Activated CD8-positive, alpha-beta memory T cell treated with anti-CD3 and anti-CD28 coated beads for 4 hours (primary cell): ENCODE measurements around the gene ZNF594.
"Not testable (repeated sequence)": the region's sequence is repeated elsewhere in the genome, so short reads cannot be mapped to it uniquely, and the experiment has no call there.

Experiments used
- DNase-seq, 2 donors: peaks; one replicate each; pipeline ENCODE4 v3.0.0-alpha.2; 2020; ENCODE audit warnings: low read depth in 2 of 2

ZNF594 gene

GRCh38 chr17:5201011-5201410, 9.3 kb upstream of the ZNF594 start:
- DNase-seq = no peak

GRCh38 chr17:5200360-5200759, 8.7 kb upstream of the ZNF594 start:
- no peak for DNase-seq

DNA sequence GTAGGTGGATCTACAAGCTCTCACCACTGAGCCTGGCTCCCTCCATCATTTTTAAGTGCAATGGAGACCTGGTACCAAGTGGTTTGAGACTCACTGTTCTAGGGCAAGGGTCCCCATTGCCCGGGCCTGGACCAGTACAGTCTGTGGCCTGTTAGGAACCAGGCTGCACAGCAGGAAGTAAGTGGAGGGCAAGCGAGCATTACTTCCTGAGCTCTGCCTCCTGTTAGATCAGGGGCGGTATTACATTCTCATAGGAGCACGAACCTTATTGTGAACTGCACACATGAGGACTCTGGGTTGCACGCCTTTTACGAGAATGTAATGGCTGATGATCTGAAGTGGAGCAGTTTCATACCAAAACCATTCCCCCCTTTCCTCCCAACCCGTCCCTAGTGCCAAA, 6.8 kb upstream of the ZNF594 start:
- DNase-seq = no peak

DNA sequence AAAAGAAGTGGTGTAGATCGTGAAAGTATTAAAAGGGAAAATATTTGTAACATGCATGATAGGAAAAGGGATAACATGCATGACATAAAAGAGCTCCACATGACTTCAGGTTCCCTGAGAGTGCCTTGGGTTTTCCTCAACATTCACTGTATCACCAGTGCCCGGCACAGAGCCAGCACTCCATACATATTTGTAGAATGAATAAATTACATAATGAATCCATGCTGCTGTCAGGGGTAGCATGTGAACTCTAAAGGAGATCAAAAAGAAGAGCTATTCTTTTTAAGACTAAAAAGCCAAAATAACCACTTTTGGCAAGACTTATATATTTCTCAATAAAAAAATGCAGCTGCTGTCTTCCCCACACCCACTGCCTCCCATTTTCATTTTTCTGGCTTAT, 2.7 kb upstream of the ZNF594 start:
- DNase-seq = no peak

- peak in 1 of 2 donors; percentile 5 for DNase-seq
Observed at GRCh38 chr17:5184288-5184687, 7.4 kb downstream of the ZNF594 start.

- DNase-seq = no peak
Observed at GRCh38 chr17:5183410-5183793, 8.3 kb downstream of the ZNF594 start.

- DNase-seq = no peak
Observed at GRCh38 chr17:5182597-5183409, 8.9 kb downstream of the ZNF594 start.

DNA sequence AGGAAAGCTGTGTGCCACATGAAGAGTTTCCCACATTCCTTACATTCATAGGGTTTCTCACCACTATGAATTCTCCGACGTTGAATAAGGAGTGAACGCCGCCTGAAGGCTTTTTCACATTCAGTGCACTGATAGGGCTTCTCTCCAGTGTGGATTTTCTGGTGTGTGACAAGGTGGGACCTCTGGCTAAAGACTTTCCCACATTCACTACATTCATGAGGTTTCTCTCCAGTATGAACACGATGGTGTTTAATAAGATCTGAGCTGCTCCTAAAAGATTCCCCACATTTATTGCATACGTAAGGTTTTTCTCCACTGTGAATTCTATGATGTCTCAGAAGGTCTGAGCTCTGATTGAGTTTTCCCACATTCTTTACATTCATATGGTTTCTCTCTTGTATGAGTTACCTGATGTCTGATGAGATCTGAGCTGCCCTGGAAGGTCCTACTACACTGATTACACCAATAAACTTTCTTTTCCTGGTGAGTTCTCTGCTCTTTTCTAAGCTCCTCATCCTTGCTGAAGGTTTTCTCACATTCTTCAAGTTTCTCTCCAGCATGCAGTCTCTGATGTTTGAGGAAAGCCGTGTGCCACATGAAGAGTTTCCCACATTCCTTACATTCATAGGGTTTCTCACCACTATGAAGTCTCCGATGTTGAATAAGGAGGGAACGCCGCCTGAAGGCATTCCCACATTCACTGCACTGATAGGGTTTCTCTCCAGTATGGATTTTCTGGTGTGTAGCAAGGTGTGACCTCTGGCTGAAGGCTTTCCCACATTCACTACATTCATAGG, 10.0 kb downstream of the ZNF594 start:
- DNase-seq = no peak

DNA sequence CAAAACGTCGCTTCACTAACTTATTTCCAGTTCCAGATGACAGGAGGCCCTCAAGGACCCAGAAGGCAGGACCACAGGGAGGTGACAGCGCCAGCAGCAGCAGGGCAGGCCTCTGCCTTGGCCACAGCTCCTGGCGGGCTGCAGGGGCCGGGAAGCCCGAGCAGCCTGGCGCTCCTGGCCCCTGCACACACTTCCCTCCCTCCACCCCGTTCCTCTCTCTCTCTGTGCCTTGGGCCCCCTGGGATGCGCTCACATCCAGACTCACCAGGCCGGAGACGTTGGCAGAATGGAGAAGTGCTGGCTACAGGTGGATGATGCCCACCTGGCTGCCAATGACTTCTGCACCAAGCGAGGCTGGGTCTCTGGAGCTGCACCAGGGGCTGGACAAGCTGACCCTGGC, 12.7 kb downstream of the ZNF594 start:
- no peak for DNase-seq

GRCh38 chr17:5175027-5175426, 16.6 kb downstream of the ZNF594 start:
- DNase-seq = not testable (repeated sequence)

DNA sequence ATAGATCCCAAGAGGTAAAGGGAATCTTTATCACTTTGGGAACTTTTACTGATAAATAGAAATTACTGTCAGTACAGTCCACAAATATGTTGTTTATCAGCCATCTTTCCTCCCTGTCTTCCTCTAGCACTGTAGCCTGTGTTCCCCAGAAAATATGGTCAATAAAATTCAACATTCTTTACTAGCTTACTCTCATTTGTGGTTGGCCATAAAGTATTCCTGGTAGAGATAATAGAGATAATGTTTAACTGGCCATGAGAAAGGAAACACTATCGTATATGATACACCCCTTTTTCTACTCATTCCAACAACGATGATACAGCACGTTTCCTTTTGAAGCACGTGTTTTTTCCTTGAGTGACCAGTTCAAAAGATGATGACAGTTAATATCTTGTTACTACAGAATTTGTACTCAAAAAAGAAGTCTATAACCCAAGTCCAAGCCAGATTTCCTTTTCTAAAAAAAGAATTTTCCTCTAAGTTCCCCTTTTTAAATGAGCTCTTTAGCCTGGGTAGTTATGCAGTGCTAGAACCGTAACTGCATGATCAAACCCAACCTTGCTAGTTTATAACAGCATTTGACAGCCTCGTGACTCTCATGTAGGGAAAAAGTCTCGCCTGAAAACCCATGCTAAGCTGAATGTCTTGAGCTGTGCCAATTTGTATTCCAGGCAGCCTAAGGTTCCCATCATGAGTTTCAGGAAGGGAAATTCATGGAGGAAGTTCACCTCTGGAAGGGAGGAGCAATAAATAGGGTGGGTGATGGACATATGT, 25.7 kb downstream of the ZNF594 start:
- DNase-seq = not testable (repeated sequence)

GRCh38 chr17:5164436-5164835, 27.2 kb downstream of the ZNF594 start:
- DNase-seq = no peak

DNA sequence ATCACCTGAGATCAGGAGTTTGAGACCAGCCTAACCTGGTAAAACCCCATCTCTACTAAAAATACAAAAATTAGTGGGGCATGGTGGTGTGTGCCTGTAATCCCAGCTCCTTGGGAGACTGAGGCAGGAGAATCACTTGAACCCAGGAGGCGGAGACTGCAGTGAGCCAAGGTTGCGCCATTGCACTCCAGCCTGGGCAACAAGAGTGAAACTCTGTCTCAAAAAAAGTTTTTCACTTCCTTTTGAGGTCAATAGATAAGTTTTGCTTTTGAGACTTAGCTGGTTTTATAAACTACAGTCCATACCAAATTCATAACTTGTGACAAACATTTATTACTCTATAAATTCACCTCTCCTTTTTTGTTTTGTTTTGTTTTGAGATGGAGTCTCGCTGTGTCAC, 29.9 kb downstream of the ZNF594 start:
- DNase-seq = not testable (repeated sequence)

DNA sequence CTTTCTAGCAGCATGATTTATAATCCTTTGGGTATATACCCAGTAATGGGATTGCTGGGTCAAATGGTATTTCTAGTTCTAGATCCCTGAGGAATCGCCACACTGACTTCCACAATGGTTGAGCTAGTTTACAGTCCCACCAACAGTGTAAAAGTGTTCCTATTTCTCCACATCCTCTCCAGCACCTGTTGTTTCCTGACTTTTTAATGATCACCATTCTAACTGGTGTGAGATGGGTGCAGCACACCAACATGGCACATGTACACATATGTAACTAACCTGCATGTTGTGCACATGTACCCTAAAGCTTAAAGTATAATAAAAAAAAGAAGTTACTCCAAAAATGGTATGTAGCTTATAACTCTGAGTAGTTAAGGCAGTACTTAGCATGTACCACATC, 31.0 kb downstream of the ZNF594 start:
- DNase-seq = not testable (repeated sequence)

- DNase-seq = not testable (repeated sequence)
Observed at GRCh38 chr17:5146122-5146521, 45.5 kb downstream of the ZNF594 start.

- not testable (repeated sequence) for DNase-seq
Observed at GRCh38 chr17:5142877-5143276, 48.8 kb downstream of the ZNF594 start.

DNA sequence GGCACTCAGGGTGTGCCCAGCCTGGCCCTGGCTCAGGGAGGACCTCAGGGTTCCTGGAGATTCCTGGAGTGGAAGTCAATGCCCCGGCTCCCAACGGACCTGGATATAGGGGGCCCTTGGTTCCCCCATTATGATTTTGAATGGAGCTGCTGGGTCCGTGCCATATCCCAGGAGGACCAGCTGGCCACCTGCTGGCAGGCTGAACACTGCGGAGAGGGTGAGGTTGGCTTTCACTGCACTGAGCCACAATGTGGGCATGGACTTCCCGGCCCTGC, 52.3 kb downstream of the ZNF594 start:
- no peak for DNase-seq

- no peak for DNase-seq
Observed at GRCh38 chr17:5138616-5139457, 52.8 kb downstream of the ZNF594 start.

DNA sequence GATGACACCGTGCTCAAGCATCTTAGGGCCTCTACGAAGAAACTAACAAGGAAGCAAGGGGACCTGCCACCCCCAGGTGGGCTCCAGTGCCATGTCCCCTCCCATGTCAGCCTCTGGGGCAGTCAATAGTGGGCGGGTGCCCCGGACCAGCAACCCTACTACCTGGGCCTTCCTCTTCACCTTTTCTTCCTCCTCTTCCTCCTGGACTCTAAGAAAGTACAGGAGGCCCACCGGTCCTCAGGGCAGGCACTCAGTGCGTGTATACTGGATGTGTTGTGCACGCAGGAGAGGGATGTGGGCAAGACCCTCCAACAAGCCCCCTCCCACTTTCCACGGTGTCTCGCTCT, 53.5 kb downstream of the ZNF594 start:
- not testable (repeated sequence) for DNase-seq

DNA sequence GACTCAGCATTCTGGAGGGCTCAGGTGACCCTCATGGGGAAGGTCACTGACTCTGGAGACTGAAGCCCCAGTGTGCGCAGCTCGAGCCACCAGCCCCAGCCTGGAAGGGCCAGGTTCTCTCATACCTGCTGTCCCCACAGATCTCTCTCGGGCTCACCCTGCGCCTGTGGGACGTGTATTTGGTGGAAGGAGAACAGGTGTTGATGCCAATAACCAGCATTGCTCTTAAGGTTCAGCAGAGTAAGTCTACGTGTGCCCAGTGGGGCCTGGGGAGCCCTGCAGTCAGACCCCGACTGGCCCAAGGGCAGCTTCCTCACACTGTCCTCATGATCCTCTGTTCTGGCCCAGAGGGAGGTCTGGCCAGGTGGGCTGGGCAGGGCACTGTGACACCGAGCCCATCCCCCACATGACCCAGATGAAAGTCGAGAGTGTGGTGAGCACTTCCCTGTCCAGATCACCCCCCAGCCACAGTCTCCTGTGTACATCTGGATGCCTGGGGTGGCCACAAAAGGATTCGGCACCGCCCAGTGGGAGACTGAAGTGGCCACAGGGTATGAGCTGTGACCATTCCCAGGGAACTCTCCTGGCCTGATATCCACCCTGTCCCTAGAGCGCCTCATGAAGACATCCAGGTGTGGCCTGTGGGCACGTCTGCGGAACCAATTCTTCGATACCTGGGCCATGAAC, 54.0 kb downstream of the ZNF594 start:
- DNase-seq = not testable (repeated sequence)
